K562 (cell line): ENCODE results near the gene TMEM86B. TPM values are rescaled to one million over a fixed set of nuclear protein-coding genes. Genes with fewer than 3 reads are reported as not detected.

Experiments
- ATAC-seq: fragments of 200-7000 bp; cut with Tn5 transposase; 3 replicates; pipeline ENCODE4 v1.9.1; 2020; ENCODE audit warnings: moderate library complexity
- BruUV-seq: library from RNA; stranded (reverse); fragments of 400-500 nt; replicated peaks from 2 replicates; lab custom pipeline; 2021; lab: Mats Ljungman, UMichigan
- CTCF ChIA-PET: fragments of 300-600 bp; formaldehyde crosslinking; extraction: SDS; loops from one replicate; lab custom pipeline; 2021; ENCODE audit warnings: low intra/inter-chr PET ratio; lab: Yijun Ruan, JAX
- POLR2A ChIA-PET: fragments of 300-600, 350-650 bp; sonication (Branson Sonifier 250); formaldehyde crosslinking; extraction: SDS; loops from one replicate; lab custom pipeline; 2021; ENCODE audit warnings: antibody characterized with exemption, inconsistent platforms; lab: Yijun Ruan, JAX
- DNase-seq, 4 experiments: peaks; one replicate each; pipeline versions ENCODE4 v3.0.0 to v3.0.0-alpha.2; 2011 to 2018; ENCODE audit warnings: low spot score in 3 of 4, mixed read lengths in 3 of 4; ENCODE audit errors: extremely low read depth in 1 of 4
- FAIRE-seq: peaks from 2 replicates; lab custom pipeline; 2011; peaks lifted over from hg19 to GRCh38; lab: Jason Lieb, UNC
- H2AFZ ChIP-seq: 2 replicates; pipeline ENCODE4 v1.6.0; 2011; ENCODE audit warnings: low read depth, low read length, control low read depth, inconsistent platforms
- H3K27ac ChIP-seq: fragments of 200-600 bp; 3 replicates; pipeline ENCODE4 v1.8.0; 2011; ENCODE audit warnings: low read depth, mild to moderate bottlenecking, control low read depth, inconsistent platforms, low read length, moderate library complexity, mixed read lengths; ENCODE audit errors: extremely low read depth
- H3K27me3 ChIP-seq, 2 experiments: fragments of 300-600 bp in 1 of 2; 2 replicates in 1 of 2; 3 replicates in 1 of 2; pipeline versions ENCODE4 v1.6.0 to v1.8.0; 2011; ENCODE audit warnings: inconsistent platforms in 2 of 2, low read length in 2 of 2, mild to moderate bottlenecking in 1 of 2, mixed read lengths in 1 of 2, moderate library complexity in 1 of 2; ENCODE audit not compliant: control insufficient read depth in 2 of 2, insufficient read depth in 2 of 2
- H3K36me3 ChIP-seq: fragments of 300-600 bp; 3 replicates; pipeline ENCODE4 v1.8.0; 2011; ENCODE audit warnings: mild to moderate bottlenecking, low read length, inconsistent platforms; ENCODE audit not compliant: control insufficient read depth, insufficient read depth
- H3K4me1 ChIP-seq, 2 experiments: fragments of 200-600 bp in 1 of 2; replicated peaks in 1 of 2; 2 replicates in 1 of 2; 3 replicates in 1 of 2; pipeline versions ENCODE4 v1.5.1 to v1.8.0; 2011; ENCODE audit warnings: inconsistent platforms in 2 of 2, low read length in 2 of 2, mild to moderate bottlenecking in 1 of 2, mixed read lengths in 1 of 2, moderate library complexity in 1 of 2; ENCODE audit not compliant: control insufficient read depth in 2 of 2, insufficient read depth in 2 of 2
- H3K4me2 ChIP-seq: 2 replicates; pipeline ENCODE4 v1.6.1; 2011; ENCODE audit warnings: low read length, control low read depth, inconsistent platforms, mixed read lengths; ENCODE audit not compliant: insufficient read depth
- H3K4me3 ChIP-seq: fragments of 200-600 bp; sonication (generic), shearing (Covaris generic); 2 replicates; pipeline ENCODE4 v1.5.1; 2016; ENCODE audit warnings: control low read depth, inconsistent platforms
- H3K79me2 ChIP-seq: fragments of 200-600 bp; 3 replicates; pipeline ENCODE4 v1.8.0; 2011; ENCODE audit warnings: low read length, inconsistent platforms; ENCODE audit not compliant: control insufficient read depth, insufficient read depth
- H3K9ac ChIP-seq, 2 experiments: 2 replicates each; pipeline versions ENCODE4 v1.6.0 to v1.6.1; 2011; ENCODE audit warnings: low read depth in 2 of 2, low read length in 2 of 2, control low read depth in 1 of 2, inconsistent platforms in 1 of 2, mild to moderate bottlenecking in 1 of 2, mixed read lengths in 1 of 2; ENCODE audit not compliant: insufficient read depth in 1 of 2
- H3K9me1 ChIP-seq: one replicate; pipeline ENCODE4 v1.6.0; 2011; ENCODE audit warnings: inconsistent platforms, mild to moderate bottlenecking, low read length, moderate library complexity; ENCODE audit not compliant: control insufficient read depth, insufficient read depth
- H3K9me3 ChIP-seq: replicated peaks from 2 replicates; pipeline ENCODE4 v1.5.1; 2011; ENCODE audit warnings: low read depth, low read length, inconsistent platforms; ENCODE audit not compliant: control insufficient read depth, insufficient read depth
- H4K20me1 ChIP-seq: replicated peaks from 2 replicates; pipeline ENCODE4 v1.6.1; 2011; ENCODE audit warnings: low read length, inconsistent platforms, mixed read lengths; ENCODE audit not compliant: control insufficient read depth, insufficient read depth
- BCL6 ChIP-seq: fragments of 250-450 bp; sonication (Bioruptor Pico); IDR thresholded peaks from 2 replicates; pipeline ENCODE4 v1.4.0; 2020
- FOXP4 ChIP-seq: sonication (generic); formaldehyde crosslinking; IDR thresholded peaks from 2 replicates; pipeline ENCODE4 v1.8.0; 2022; ENCODE audit warnings: mild to moderate bottlenecking, missing genetic modification reagents, borderline replicate concordance
- MECOM ChIP-seq: fragments of 250-450 bp; sonication (Bioruptor Pico); IDR thresholded peaks from 2 replicates; pipeline ENCODE4 v1.8.0; 2022; ENCODE audit warnings: inconsistent platforms
- MGA ChIP-seq: fragments of 450-650 bp; IDR thresholded peaks from 2 replicates; pipeline ENCODE4 v1.6.1; 2016; ENCODE audit warnings: mild to moderate bottlenecking, moderate library complexity
- SMAD3 ChIP-seq: fragments of 450-650 bp; formaldehyde crosslinking; conservative IDR thresholded peaks from 2 replicates; pipeline ENCODE4 v1.4.0; 2020; ENCODE audit warnings: mild to moderate bottlenecking
- THAP7 ChIP-seq: fragments of 250-450 bp; sonication (Bioruptor Pico); IDR thresholded peaks from 2 replicates; pipeline ENCODE4 v1.5.0; 2021
- TRIM24 ChIP-seq, 2 experiments: fragments of 450-650 bp; IDR thresholded peaks; 2 replicates each; pipeline ENCODE4 v1.6.1; 2016
- ZNF140 ChIP-seq: fragments of 250-450 bp; sonication (Bioruptor Pico); IDR thresholded peaks from 2 replicates; pipeline ENCODE4 v1.8.0; 2021; ENCODE audit warnings: moderate library complexity, mild to moderate bottlenecking, inconsistent platforms
- ZNF217 ChIP-seq: sonication (generic); formaldehyde crosslinking; IDR thresholded peaks from 2 replicates; pipeline ENCODE4 v1.8.0; 2022; ENCODE audit warnings: mild to moderate bottlenecking, missing genetic modification reagents
- WGBS: fragments of 100-300 bp; shearing (Covaris generic); methylation state at CpG from one replicate; pipeline ENCODE4 v1.1.6; 2016; ENCODE audit warnings: low coverage, mixed read lengths; ENCODE audit not compliant: insufficient coverage; ENCODE audit errors: missing lambda C conversion rate; 5-methylcytosine and 5-hydroxymethylcytosine counted together
- in situ Hi-C: fragments of 300-500 bp; cut with MboI; formaldehyde crosslinking; loops from 4 replicates; pipeline ENCODE4 v1.15.0; 2018; ENCODE audit warnings: inconsistent platforms, mixed read lengths
- intact Hi-C: fragments of 100-400 bp; cut with micrococcal nuclease; formaldehyde crosslinking; loops from 2 replicates; pipeline ENCODE4 v1.14.2; 2022
- polyA plus RNA-seq, 8 experiments: library from polyadenylated mRNA; depleted of rRNA in 4 of 8; stranded (reverse) in 5 of 8; unstranded in 3 of 8; fragments of >200 nt; fragmentation: Nextera tagmentation in 2 of 8; fragmentation: Illumina TruSeq in 1 of 8; extraction: Ambion mirVana in 2 of 8; extraction: Trizol in 1 of 8; gene quantifications; 2 replicates each; pipeline versions ENCODE4 v1.2.1 to v1.2.3, GENCODE V29; 2011 to 2014; ENCODE audit warnings: inconsistent platforms in 1 of 8, missing spikeins in 1 of 8
- total RNA-seq, 7 experiments: library from RNA; depleted of rRNA in 6 of 7; stranded (reverse); fragments of >200 nt in 6 of 7; fragmentation: Illumina TruSeq in 2 of 7; extraction: Trizol in 2 of 7; gene quantifications; 2 replicates each; pipeline versions ENCODE4 v1.2.1 to v1.2.3, GENCODE V29; 2011 to 2021; ENCODE audit warnings: low replicate concordance in 1 of 7

Gene TMEM86B
- total and polyA plus RNA-seq, 9 of the 15 experiments (the other 6 are each of a cell fraction or from before 2014, with no cell fraction given), result 0.28 to 7.9 (median 2.1) TPM

- POLR2A ChIA-PET, result interaction anchor here (0.6 to 2.2 kb wide), 2 partner anchors 10 kb away, joined by 4 to 13 read pairs; no protein-coding TSS in a partner anchor
- WGBS, result 83% methylated on average over 9 of the region's 9 CpGs
- Histone ChIP-seq H3K9ac (no peak overlapping the region), H3K79me2 (no peaks in the 10 kb centered on the region), H3K9me1 (peaks cover 3% of the 10 kb centered on the region), H3K4me2 (no peak overlapping the region), H2AFZ (no peak overlapping the region), H3K27me3 (no peaks in the 10 kb centered on the region), H3K9me3 (no peaks in the 10 kb centered on the region), H3K36me3 (peaks cover 59% of the 10 kb centered on the region; the same call in 1 of the 3 replicates), H3K27ac (no peak overlapping the region), H3K4me3 (no peak overlapping the region), H4K20me1 (no peaks in the 10 kb centered on the region), H3K4me1 (peaks cover 0 to 42% of the 10 kb centered on the region in 2 experiments; a peak in 2 of 5 replicates)
- CTCF ChIA-PET, result interaction anchor here (0.7 kb wide), 1 partner anchor 229 kb away, joined by 3 read pairs; no protein-coding TSS in a partner anchor
- DNase-seq (no peak), ATAC-seq (no peak), FAIRE-seq (no peak)
- intact Hi-C loops, result no loop called here
- in situ Hi-C loops, result no loop called here
- BruUV-seq, result no TSS peak
- TF ChIP-seq ZNF217 (CRISPR knock-in tag) (no peak), ZNF140 (CRISPR knock-in tag) (no peak), FOXP4 (CRISPR knock-in tag) (no peak), TRIM24 (IDR thresholded peaks at IDR 0.05) (no peak), THAP7 (no peak), MECOM (CRISPR knock-in tag) (no peak), MGA (no peak), SMAD3 (CRISPR knock-in tag) (no peak), BCL6 (no peak)
These were observed 2.3 kb downstream of the TMEM86B start for GRCh38 chr19:55226273-55226672.
